ENCODE results near the gene PDE3B. TPM values are rescaled to one million over a fixed set of nuclear protein-coding genes. Genes with fewer than 3 reads are reported as not detected.
"Not testable (repeated sequence)": the region's sequence is repeated elsewhere in the genome, so short reads cannot be mapped to it uniquely, and the experiment has no call there.

Gene PDE3B
- total RNA-seq, 1 donor from 2014 or later: 4.8 TPM

DNA sequence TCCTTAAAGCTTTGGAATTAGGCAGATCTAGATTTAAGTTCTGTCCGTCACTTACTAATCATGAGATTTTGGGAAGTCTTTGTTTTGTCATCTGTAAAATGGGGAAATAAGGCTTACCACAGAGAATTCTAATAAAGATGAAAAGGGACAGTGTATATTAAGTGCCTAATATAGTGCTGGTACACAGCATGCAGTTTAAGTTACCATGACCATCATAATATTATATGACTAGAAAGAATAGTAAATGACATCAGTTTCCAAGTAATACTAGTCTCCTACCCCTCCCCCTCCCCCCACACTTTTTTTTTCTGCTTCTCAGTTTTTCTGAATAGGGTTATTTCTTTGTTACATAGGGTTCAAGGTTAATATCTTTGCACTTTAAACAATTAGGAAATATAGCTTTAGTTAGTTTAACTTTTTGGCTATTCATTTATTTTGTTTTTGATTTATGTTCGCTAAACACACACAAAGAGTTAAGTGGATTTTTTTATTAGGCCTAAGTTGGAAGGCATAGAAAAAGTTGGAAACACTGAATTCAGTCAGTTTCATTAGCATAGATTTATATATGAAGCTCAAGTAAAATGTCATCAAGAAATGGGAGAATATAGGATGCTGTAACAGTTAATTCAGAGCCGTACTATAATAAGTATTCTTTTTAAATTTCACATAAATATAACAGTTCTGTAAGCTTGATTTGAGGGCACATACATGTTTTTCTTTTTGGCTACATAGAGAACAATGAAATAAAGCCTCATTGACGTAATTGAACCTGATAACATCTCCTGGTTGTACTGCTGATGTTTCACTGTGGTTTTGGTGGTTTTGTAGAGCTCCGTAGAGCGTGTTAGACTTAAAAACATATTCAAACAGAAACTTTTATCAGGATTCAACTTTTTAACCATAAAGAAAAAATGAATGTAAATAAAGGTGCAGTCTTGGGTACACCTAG, 121.2 kb downstream of the PDE3B start:
- no peak overlapping the region for H3K4me3 ChIP-seq (ENCODE audit: low read depth, low read length)
- no peak for DNase-seq (ENCODE audit: low read depth)
- TF ChIP-seq, protein P1, sequence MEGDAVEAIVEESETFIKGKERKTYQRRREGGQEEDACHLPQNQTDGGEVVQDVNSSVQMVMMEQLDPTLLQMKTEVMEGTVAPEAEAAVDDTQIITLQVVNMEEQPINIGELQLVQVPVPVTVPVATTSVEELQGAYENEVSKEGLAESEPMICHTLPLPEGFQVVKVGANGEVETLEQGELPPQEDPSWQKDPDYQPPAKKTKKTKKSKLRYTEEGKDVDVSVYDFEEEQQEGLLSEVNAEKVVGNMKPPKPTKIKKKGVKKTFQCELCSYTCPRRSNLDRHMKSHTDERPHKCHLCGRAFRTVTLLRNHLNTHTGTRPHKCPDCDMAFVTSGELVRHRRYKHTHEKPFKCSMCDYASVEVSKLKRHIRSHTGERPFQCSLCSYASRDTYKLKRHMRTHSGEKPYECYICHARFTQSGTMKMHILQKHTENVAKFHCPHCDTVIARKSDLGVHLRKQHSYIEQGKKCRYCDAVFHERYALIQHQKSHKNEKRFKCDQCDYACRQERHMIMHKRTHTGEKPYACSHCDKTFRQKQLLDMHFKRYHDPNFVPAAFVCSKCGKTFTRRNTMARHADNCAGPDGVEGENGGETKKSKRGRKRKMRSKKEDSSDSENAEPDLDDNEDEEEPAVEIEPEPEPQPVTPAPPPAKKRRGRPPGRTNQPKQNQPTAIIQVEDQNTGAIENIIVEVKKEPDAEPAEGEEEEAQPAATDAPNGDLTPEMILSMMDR (conservative IDR thresholded peaks at IDR 0.05; ENCODE audit: low read depth, low read length): no peak

DNA sequence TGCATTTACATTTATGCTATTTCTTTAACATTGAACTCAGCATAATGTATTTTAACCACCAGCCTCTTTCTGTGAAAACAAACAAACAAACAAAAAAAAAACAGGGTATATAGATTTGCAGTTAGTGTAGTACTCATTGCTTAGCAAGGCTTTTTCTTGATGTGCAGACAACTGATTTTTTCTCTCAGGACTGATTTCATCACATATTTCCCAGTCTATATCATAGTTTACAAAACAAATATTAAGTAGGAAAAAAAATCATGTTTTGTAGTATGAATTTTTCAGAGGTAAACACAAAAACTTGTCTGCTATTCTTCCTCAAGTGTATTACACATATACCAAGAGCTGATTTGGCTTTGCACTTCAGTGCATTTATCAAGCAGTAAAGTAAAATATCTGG, 123.0 kb downstream of the PDE3B start:
- no peak for DNase-seq (ENCODE audit: low read depth)
- H3K4me3 ChIP-seq (ENCODE audit: low read depth, low read length): no peak overlapping the region
- TF ChIP-seq, protein P1 (conservative IDR thresholded peaks at IDR 0.05; ENCODE audit: low read depth, low read length): no peak

DNA sequence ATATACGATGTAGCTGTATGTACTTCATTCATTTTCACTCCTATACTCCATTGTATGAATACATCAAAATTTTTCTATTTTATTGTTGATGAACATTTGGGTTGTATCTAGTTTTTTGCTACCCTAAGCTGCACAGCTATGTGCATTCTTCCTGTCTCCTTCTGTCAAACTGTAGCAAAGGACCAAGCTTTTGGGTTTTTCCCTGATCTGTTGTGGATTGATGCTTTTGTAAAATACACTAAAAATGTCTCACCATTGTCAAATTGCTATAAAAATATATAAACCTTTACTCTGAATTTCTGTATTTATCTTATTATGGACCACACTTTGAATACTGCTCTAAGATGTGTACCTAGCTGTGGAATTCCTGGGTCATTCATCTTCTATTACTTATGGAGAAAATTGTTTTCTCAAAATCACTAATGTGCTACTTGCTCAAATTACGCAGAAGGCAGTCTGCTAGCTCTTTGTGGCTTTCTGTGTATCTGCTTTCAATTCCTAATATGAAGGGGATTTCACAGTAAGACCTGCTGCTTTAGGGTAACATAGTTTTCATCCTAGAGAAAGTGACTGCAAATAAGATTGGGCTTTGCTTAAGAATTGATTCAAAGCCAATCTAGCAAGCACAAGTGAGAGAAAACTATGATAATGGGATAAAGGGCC, 125.1 kb downstream of the PDE3B start:
- DNase-seq (ENCODE audit: low read depth): no peak
- TF ChIP-seq, protein P1 (conservative IDR thresholded peaks at IDR 0.05; ENCODE audit: low read depth, low read length): no peak
- H3K4me3 ChIP-seq (ENCODE audit: low read depth, low read length): no peak overlapping the region

DNA sequence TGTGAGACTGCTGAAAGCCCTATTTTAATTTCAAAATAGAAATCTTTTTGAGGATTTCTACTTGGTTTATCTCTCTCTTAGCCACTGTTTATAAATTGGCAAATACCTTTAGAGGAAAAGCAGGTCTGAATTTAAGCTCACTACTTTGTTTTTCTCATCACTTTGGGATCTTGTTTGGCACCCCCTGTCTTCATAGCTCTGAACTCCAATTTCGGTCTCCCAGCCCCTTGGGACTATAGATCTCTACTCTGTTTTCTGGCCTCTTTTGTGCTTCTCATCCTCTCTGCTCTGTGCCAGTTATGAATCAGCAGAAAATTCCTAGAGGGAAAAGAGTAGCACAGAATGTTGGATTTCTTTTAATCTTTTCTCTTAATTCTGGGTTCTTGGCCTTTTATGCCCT, 130.2 kb downstream of the PDE3B start:
- no peak overlapping the region for H3K4me3 ChIP-seq (ENCODE audit: low read depth, low read length)
- no peak for DNase-seq (ENCODE audit: low read depth)
- TF ChIP-seq, protein P1 (conservative IDR thresholded peaks at IDR 0.05; ENCODE audit: low read depth, low read length): peak; percentile 53

DNA sequence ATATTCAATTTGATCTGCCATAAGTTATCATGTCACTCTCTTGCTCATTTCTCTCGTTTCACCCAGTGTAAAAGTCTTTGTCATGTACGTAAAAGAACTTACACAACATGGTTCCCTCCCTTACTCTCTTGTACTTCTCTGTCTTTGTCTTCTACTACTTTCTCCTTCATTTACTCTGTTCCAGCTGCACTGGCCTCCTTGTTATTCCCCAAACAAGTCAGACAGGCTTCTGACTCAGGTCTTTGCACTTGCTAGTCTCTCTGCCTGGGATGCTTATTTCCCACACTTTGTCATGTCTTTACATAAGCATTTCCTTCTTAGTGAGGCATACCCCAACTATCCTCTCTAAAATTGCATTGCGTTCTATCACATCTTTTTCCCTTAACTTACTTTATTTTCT, 131.1 kb downstream of the PDE3B start:
- no peak for DNase-seq (ENCODE audit: low read depth)
- no peak overlapping the region for H3K4me3 ChIP-seq (ENCODE audit: low read depth, low read length)
- TF ChIP-seq, protein P1 (conservative IDR thresholded peaks at IDR 0.05; ENCODE audit: low read depth, low read length): no peak

DNA sequence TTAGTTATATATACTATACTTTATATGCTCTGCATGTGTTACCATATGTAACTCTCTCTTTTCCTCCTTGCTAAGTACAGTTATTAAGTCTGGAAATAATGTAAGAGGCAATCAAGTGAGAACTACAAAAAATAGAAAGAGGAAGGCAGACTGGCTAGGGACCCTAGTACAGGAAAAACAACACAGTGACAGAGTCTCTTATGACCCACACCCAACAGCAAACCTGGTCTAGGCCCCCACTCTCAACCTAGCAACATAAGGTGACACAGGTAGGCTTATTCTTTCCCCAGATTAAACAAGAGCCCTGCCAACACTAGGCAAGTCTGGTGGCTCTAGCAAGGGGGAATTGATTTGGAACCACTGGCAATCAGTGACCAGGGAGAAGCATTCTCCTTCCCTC, 132.3 kb downstream of the PDE3B start:
- TF ChIP-seq, protein P1 (conservative IDR thresholded peaks at IDR 0.05; ENCODE audit: low read depth, low read length): no peak
- H3K4me3 ChIP-seq (ENCODE audit: low read depth, low read length): no peak overlapping the region
- no peak for DNase-seq (ENCODE audit: low read depth)

DNA sequence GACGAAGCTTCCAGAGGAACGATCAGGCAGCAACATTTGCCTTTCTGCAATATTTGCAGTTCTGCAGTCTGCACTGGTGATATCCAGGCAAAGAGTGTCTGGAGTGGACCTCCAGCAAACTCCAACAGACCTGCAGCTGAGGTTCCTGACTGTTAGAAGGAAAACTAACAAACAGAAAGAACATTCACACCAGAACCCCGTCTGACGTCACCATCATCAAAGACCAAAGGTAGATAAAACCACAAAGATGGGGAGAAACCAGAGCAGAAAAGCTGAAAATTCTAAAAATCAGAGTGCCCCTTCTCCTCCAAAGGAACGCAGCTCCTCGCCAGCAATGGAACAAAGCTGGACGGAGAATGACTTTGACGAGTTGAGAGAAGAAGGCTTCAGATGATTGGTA, 134.9 kb downstream of the PDE3B start:
- DNase-seq (ENCODE audit: low read depth); H3K4me3 ChIP-seq (ENCODE audit: low read depth, low read length): not testable (repeated sequence)
